ENCODE data around the gene IRF7. TPM values are rescaled to one million over a fixed set of nuclear protein-coding genes. Genes with fewer than 3 reads are reported as not detected.

IRF7 gene
- total and polyA plus RNA-seq, 2 donors (not counting 3 experiments of a cell fraction or from before 2014, with no cell fraction given), result 12.6 to 14.7 TPM

- Histone ChIP-seq H3K27me3 (ENCODE audit: control insufficient read depth in 2 of 2, insufficient read depth in 2 of 2, low read length in 2 of 2) (no peaks in the 10 kb centered on the region), H3K27ac (ENCODE audit: insufficient read depth, low read depth, low read length) (no peak overlapping the region), H3K36me3 (ENCODE audit: control insufficient read depth in 2 of 2, extremely low read depth in 1 of 2, insufficient read depth in 2 of 2, low read length in 2 of 2) (peaks cover 17 to 79% of the 10 kb centered on the region in 2 experiments), H3K4me1 (ENCODE audit: control insufficient read depth, extremely low read depth, insufficient read depth, low read length) (no peaks in the 10 kb centered on the region), H3K9me3 (replicated peaks; ENCODE audit: control insufficient read depth, insufficient read depth, low read length) (no peaks in the 10 kb centered on the region), H3K79me2 (ENCODE audit: control insufficient read depth, insufficient read depth, low read length) (no peaks in the 10 kb centered on the region), H3K9ac (replicated peaks; ENCODE audit: extremely low read depth, insufficient read depth, low read length) (no peak overlapping the region), H3K4me2 (ENCODE audit: insufficient read depth, low read length) (no peak overlapping the region), H3K4me3 (replicated peaks in 1 of 3; ENCODE audit: insufficient read depth in 1 of 3, low read depth in 1 of 3, low read length in 3 of 3) (no peak overlapping the region), H3K9me1 (replicated peaks; ENCODE audit: control insufficient read depth, extremely low read depth, insufficient read depth, low read length) (no peaks in the 10 kb centered on the region), H4K20me1 (replicated peaks; ENCODE audit: control insufficient read depth, extremely low read depth, insufficient read depth, low read length) (no peaks in the 10 kb centered on the region), H2AFZ (ENCODE audit: low read depth, low read length) (no peak overlapping the region)
- dilution Hi-C loops (cut with MboI; ENCODE audit: extremely low pct_ligation_motif_present, low sequenced_read_pairs), result no loop called here
- POLR2A ChIA-PET, result no interaction called here
- FAIRE-seq (no peak), DNase-seq (ENCODE audit: low read depth, low spot score) (no peak)
- CTCF ChIA-PET, result interaction anchor here (0.5 to 1.2 kb wide), 4 partner anchors 20 to 54 kb away, joined by 3 read pairs; partner anchors contain the start of genes DRD4 and PHRF1
- intact Hi-C loops (cut with micrococcal nuclease), result no loop called here
- no TSS peak for BruUV-seq (replicated peaks)
- TF ChIP-seq CTCF (IDR thresholded peaks at IDR 0.05; ENCODE audit: extremely low read depth in 1 of 2, insufficient read depth in 1 of 2, low read depth in 1 of 2, low read length in 2 of 2), result no peak
- no peak for TF ChIP-seq EZH2 (IDR thresholded peaks at IDR 0.05; ENCODE audit: borderline replicate concordance, low read depth, low read length, severe bottlenecking)
- no peak for TF ChIP-seq FOS (IDR thresholded peaks at IDR 0.05; ENCODE audit: borderline replicate concordance, insufficient read depth, low read length)
- no peak for TF ChIP-seq MYC (IDR thresholded peaks at IDR 0.05; ENCODE audit: low read depth, low read length)
- no peak for TF ChIP-seq MAX (IDR thresholded peaks at IDR 0.05; ENCODE audit: insufficient read depth, insufficient read length)
- TF ChIP-seq POLR2A (IDR thresholded peaks at IDR 0.05; ENCODE audit: low read depth, low read length), result no peak
- no peak for TF ChIP-seq GATA2 (IDR thresholded peaks at IDR 0.05; ENCODE audit: insufficient read depth, insufficient read length, low read depth, low read length)
- no peak for TF ChIP-seq JUN (IDR thresholded peaks at IDR 0.05; ENCODE audit: borderline replicate concordance, insufficient read depth, insufficient read length, low read depth)
- TF ChIP-seq POLR2AphosphoS5 (IDR thresholded peaks at IDR 0.05; ENCODE audit: insufficient read depth, low read depth, low read length), result no peak
Observed at GRCh38 chr11:607971-608659, 7.6 kb downstream of the IRF7 start.
